Measurements from ENCODE around the gene NOC2L. TPM values are rescaled to one million over a fixed set of nuclear protein-coding genes. Genes with fewer than 3 reads are reported as not detected.

Gene NOC2L
- total RNA-seq, 1 experiment from 2014 or later, result 130 TPM

DNA sequence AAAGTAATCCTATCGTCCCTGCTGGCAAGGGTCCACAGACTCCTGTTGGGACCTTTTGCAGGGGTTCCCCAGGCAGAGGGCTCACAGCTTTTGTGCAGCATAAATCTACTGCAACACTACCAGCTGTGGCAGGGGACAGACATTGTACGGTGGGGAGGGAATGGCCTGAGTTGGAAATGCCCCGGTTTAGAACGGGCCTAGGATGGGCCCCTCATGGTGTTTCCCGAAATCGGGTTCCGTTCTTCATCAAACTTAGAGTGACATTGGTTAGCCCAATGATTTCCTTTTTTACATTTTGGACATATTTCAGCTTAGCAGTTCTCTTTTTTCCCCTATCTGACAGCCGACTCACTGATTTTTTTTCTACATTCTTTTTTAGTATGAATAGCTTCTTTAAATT is 61.8 kb downstream of the NOC2L start:
- H3K23me2 ChIP-seq (ENCODE audit: insufficient read length, low read depth, low read length, poor library complexity, severe bottlenecking), result no peaks in the 10 kb centered on the region
- H3K79me1 ChIP-seq (ENCODE audit: insufficient read depth, low read depth, low read length, poor library complexity, severe bottlenecking), result no peaks in the 10 kb centered on the region
- H2AFZ ChIP-seq (ENCODE audit: low read length), result no peak overlapping the region
- H4K91ac ChIP-seq (ENCODE audit: insufficient read length, low read depth, low read length), result no peak overlapping the region
- no peak overlapping the region for H3K9ac ChIP-seq (ENCODE audit: extremely low read depth, insufficient read length, low read length)
- Mint-ChIP-seq H3K9me3 (peaks cover 3% of the 10 kb centered on the region in 2 experiments; a peak in 2 of 5 replicates), H3K27me3 (ENCODE audit: low read depth) (peaks cover 92% of the 10 kb centered on the region), H3K4me1 (peaks cover 2 to 6% of the 10 kb centered on the region in 2 experiments; a peak in 1 of 4 replicates), H3K36me3 (ENCODE audit: insufficient read depth in 1 of 3, low read depth in 3 of 3) (no peaks in the 10 kb centered on the region), H3K4me3 (no peak overlapping the region), H3K27ac (no peak overlapping the region)
- no peak overlapping the region for H3K4me2 ChIP-seq (ENCODE audit: insufficient read depth, insufficient read length, low read length)
- DNase-seq, result no peak
- H2BK5ac ChIP-seq (ENCODE audit: insufficient read length, low read length), result no peak overlapping the region
- no CpG with 5 or more reads among the region's 8 CpGs for WGBS (ENCODE audit: extremely low coverage, insufficient read length, low lambda C conversion rate)
- no peak overlapping the region for H3K56ac ChIP-seq (ENCODE audit: insufficient read length, low read depth, low read length)
- H4K8ac ChIP-seq (replicated peaks; ENCODE audit: insufficient read length, low read depth, low read length), result no peak overlapping the region
- H4K5ac ChIP-seq (ENCODE audit: insufficient read length, low read depth, low read length), result no peak overlapping the region
- H3K27ac ChIP-seq (ENCODE audit: insufficient read length, low read depth, low read length), result no peak overlapping the region
- no peak overlapping the region for H3K14ac ChIP-seq (ENCODE audit: insufficient read depth, low read length)
- H2BK12ac ChIP-seq (ENCODE audit: insufficient read length, low read depth, low read length), result no peak overlapping the region
- no peaks in the 10 kb centered on the region for H4K20me1 ChIP-seq (ENCODE audit: control insufficient read depth, insufficient read depth, insufficient read length)
- no peaks in the 10 kb centered on the region for H3K27me3 ChIP-seq (ENCODE audit: insufficient read depth, low read length)
- no peak overlapping the region for H2BK120ac ChIP-seq (ENCODE audit: low read depth, low read length, poor library complexity, severe bottlenecking)
- no peaks in the 10 kb centered on the region for H3K79me2 ChIP-seq (ENCODE audit: insufficient read depth, low read length)
- no peaks in the 10 kb centered on the region for H3K4me1 ChIP-seq (ENCODE audit: insufficient read depth, low read length)
- H3T11ph ChIP-seq (ENCODE audit: low read length), result no peak overlapping the region
- no peak overlapping the region for H2BK20ac ChIP-seq (ENCODE audit: low read depth, low read length, poor library complexity, severe bottlenecking)
- no peak overlapping the region for H3K4ac ChIP-seq (ENCODE audit: low read depth, low read length)
- no peak overlapping the region for H3K18ac ChIP-seq (ENCODE audit: insufficient read length, low read depth, low read length)
- H2BK15ac ChIP-seq (ENCODE audit: low read depth, low read length), result no peak overlapping the region
- H3K23ac ChIP-seq (ENCODE audit: insufficient read length, low read depth, low read length), result no peak overlapping the region
- TF ChIP-seq, protein P1, sequence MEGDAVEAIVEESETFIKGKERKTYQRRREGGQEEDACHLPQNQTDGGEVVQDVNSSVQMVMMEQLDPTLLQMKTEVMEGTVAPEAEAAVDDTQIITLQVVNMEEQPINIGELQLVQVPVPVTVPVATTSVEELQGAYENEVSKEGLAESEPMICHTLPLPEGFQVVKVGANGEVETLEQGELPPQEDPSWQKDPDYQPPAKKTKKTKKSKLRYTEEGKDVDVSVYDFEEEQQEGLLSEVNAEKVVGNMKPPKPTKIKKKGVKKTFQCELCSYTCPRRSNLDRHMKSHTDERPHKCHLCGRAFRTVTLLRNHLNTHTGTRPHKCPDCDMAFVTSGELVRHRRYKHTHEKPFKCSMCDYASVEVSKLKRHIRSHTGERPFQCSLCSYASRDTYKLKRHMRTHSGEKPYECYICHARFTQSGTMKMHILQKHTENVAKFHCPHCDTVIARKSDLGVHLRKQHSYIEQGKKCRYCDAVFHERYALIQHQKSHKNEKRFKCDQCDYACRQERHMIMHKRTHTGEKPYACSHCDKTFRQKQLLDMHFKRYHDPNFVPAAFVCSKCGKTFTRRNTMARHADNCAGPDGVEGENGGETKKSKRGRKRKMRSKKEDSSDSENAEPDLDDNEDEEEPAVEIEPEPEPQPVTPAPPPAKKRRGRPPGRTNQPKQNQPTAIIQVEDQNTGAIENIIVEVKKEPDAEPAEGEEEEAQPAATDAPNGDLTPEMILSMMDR (conservative IDR thresholded peaks at IDR 0.05), result no peak
- H3K9me3 ChIP-seq (ENCODE audit: control insufficient read depth, low read depth, low read length), result no peaks in the 10 kb centered on the region
- H2AK5ac ChIP-seq (ENCODE audit: insufficient read length, low read length), result no peak overlapping the region

Other genes with a start within 250 kb of the NOC2L start
- 13.5 and 15.7 TPM in 2 replicates for gene SAMD11, start 35.3 kb downstream of the NOC2L start, total RNA-seq (2021)
- gene KLHL17, start 1.3 kb upstream of the NOC2L start, total RNA-seq (2021), result 41.4 TPM in 2 replicates
- 2.0 and 3.0 TPM in 2 replicates for gene PLEKHN1, start 7.2 kb upstream of the NOC2L start, total RNA-seq (2021)
- not detected in 2 replicates for gene PERM1, start 22.8 kb upstream of the NOC2L start, total RNA-seq (2021)
- gene HES4, start 40.8 kb upstream of the NOC2L start, total RNA-seq (2021), result 3.7 and 4.0 TPM in 2 replicates
- 39.7 and 40.8 TPM in 2 replicates for gene ISG15, start 54.2 kb upstream of the NOC2L start, total RNA-seq (2021)
- 173 and 175 TPM in 2 replicates for gene AGRN, start 60.9 kb upstream of the NOC2L start, total RNA-seq (2021)
- not detected in 2 replicates for gene RNF223, start 115.0 kb upstream of the NOC2L start, total RNA-seq (2021)
- gene C1orf159, start 156.8 kb upstream of the NOC2L start, total RNA-seq (2021), result 10.1 and 12.3 TPM in 2 replicates
- gene TTLL10, start 214.6 kb upstream of the NOC2L start, total RNA-seq (2021), result 0.68 and 0.79 TPM in 2 replicates
- gene TNFRSF18, start 247.3 kb upstream of the NOC2L start, total RNA-seq (2021), result 1.9 and 2.0 TPM in 2 replicates

All from H9 (cell line).